Spleen (tissue), 11 donors: Measurements from ENCODE around the gene MYDGF. TPM values are rescaled to one million over a fixed set of nuclear protein-coding genes. Genes with fewer than 3 reads are reported as not detected.

Experiments
- DNase-seq: peaks from one replicate; pipeline ENCODE4 v3.0.0-alpha.2; 2020
- H3K27ac ChIP-seq, 8 donors: fragments of 200-600 bp; sonication (generic) in 7 of 8; 1 replicate in 4 of 8; 2 replicates in 4 of 8; pipeline versions ENCODE4 v1.5.0 to v1.8.0; 2016 to 2021; ENCODE audit warnings: inconsistent platforms in 4 of 8, mild to moderate bottlenecking in 4 of 8, moderate library complexity in 1 of 8
- H3K27me3 ChIP-seq, 7 donors: fragments of 200-600 bp; sonication (generic) in 6 of 7; replicated peaks in 1 of 7; 1 replicate in 4 of 7; 2 replicates in 3 of 7; pipeline versions ENCODE4 v1.5.0 to v1.8.0; 2016 to 2021; ENCODE audit warnings: inconsistent platforms in 3 of 7, mild to moderate bottlenecking in 1 of 7
- H3K36me3 ChIP-seq, 6 donors: fragments of 200-600 bp; sonication (generic) in 5 of 6; 1 replicate in 4 of 6; 2 replicates in 2 of 6; pipeline versions ENCODE4 v1.5.0 to v1.8.0; 2016 to 2021; ENCODE audit warnings: inconsistent platforms in 2 of 6
- H3K4me1 ChIP-seq, 6 donors: fragments of 200-600 bp; sonication (generic) in 5 of 6; 1 replicate in 3 of 6; 2 replicates in 3 of 6; pipeline versions ENCODE4 v1.5.0 to v1.8.0; 2016 to 2021; ENCODE audit warnings: inconsistent platforms in 3 of 6
- H3K4me3 ChIP-seq, 8 donors: fragments of 200-600 bp; sonication (generic) in 7 of 8; 1 replicate in 4 of 8; 2 replicates in 4 of 8; pipeline versions ENCODE4 v1.5.0 to v1.8.0; 2016 to 2021; ENCODE audit warnings: inconsistent platforms in 4 of 8, mild to moderate bottlenecking in 4 of 8, moderate library complexity in 2 of 8
- H3K9me3 ChIP-seq, 8 donors: fragments of 200-600 bp; sonication (generic) in 7 of 8; 1 replicate in 4 of 8; 2 replicates in 4 of 8; pipeline versions ENCODE4 v1.5.0 to v1.8.0; 2016 to 2021; ENCODE audit warnings: inconsistent platforms in 4 of 8
- CTCF ChIP-seq, 11 experiments: fragments of 200-600 bp in 7 of 11; fragments of 450-650 bp in 4 of 11; sonication (generic) in 4 of 11; IDR thresholded peaks in 8 of 11; conservative IDR thresholded peaks in 3 of 11; 1 replicate in 7 of 11; 2 replicates in 4 of 11; pipeline versions ENCODE4 v1.4.0 to v1.8.0; 2016 to 2021; ENCODE audit warnings: antibody characterized with exemption in 11 of 11, inconsistent platforms in 4 of 11, mild to moderate bottlenecking in 1 of 11
- POLR2A ChIP-seq, 3 donors: fragments of 450-650 bp; IDR thresholded peaks; one replicate each; pipeline ENCODE4 v1.5.1; 2017; ENCODE audit warnings: antibody characterized with exemption in 3 of 3, mild to moderate bottlenecking in 1 of 3
- POLR2AphosphoS5 ChIP-seq, 3 donors: sonication (generic); formaldehyde crosslinking; IDR thresholded peaks; one replicate each; pipeline ENCODE4 v1.5.1; 2017; ENCODE audit warnings: antibody characterized with exemption in 3 of 3
- WGBS, 5 donors: extraction: QIAGEN DNeasy Blood & Tissue Kit in 3 of 5; methylation state at CpG; one replicate each; pipeline versions ENCODE4 v1.1.5 to v1.1.7; 2013 to 2018; 5-methylcytosine and 5-hydroxymethylcytosine counted together
- intact Hi-C: fragments of 100-400 bp; cut with DNase I; formaldehyde crosslinking; loops from one replicate; pipeline ENCODE4 v1.15.0; 2023; ENCODE audit warnings: low total_unique reads
- polyA plus RNA-seq, 3 donors: library from polyadenylated mRNA; stranded (reverse); fragments of 200-250 nt; gene quantifications; one replicate each; pipeline ENCODE4 v1.2.1, GENCODE V29; 2013
- total RNA-seq, 7 donors: library from RNA; depleted of rRNA in 3 of 7; stranded (reverse); fragments of >200 nt in 3 of 7; fragmentation: NEBNext Ultra II Directional in 4 of 7; extraction: Animal tissue kit (Norgen Biotek cat#: 25700) in 4 of 7; gene quantifications; one replicate each; pipeline versions ENCODE4 v1.1.0 to v1.2.1, GENCODE V29; 2016 to 2021
- donor health status: healthy with polysubstance abuse.
- donor health status: DM: no; HTN: no; CAD: no; lungs with moderate emphysema.
- donor health status: DM: no; HTN: no; CAD: no.
- donor health status: Bipolar disorder and iron deficiency.
- donor health status: healthy.
- donor health status: DM: no; HTN: no; CAD: no.
- donor health status: DM: yes; HTN: yes; CAD: no.

Gene MYDGF
- total and polyA plus RNA-seq, 10 donors: 39.0 to 100 (median 64.4) TPM

- 88 to 93% (median 91%) methylated on average over 12 to 27 of the region's 27 CpGs for WGBS, 5 donors
- no peak for DNase-seq
- Histone ChIP-seq H3K4me3 (no peak overlapping the region), H3K36me3 (peaks cover 5 to 100% (median 94%) of the 10 kb centered on the region in 6 donors), H3K27me3 (no peaks in the 10 kb centered on the region), H3K27ac (peak overlapping the region in 1 of 8 donors; percentile 57), H3K9me3 (no peaks in the 10 kb centered on the region), H3K4me1 (peaks cover 0 to 11% (median 2%) of the 10 kb centered on the region in 6 donors)
- TF ChIP-seq POLR2AphosphoS5 (IDR thresholded peaks at IDR 0.05): no peak
- TF ChIP-seq POLR2A (IDR thresholded peaks at IDR 0.05): no peak
- no peak for TF ChIP-seq CTCF (IDR thresholded peaks at IDR 0.05 in 8 of 11, conservative IDR thresholded peaks at IDR 0.05 in 3 of 11)
- intact Hi-C loops: no loop called here
Measured at GRCh38 chr19:4692251-4693077, 22.3 kb upstream of the MYDGF start.

GRCh38 chr19:4691373-4691772, 21.2 kb upstream of the MYDGF start:
- WGBS, 5 donors: 76 to 86% (median 77%) methylated on average over 9 of the region's 9 CpGs
- H3K27me3 ChIP-seq: no peaks in the 10 kb centered on the region
- peaks cover 0 to 11% (median 2%) of the 10 kb centered on the region in 6 donors for H3K4me1 ChIP-seq
- no peak for DNase-seq
- H3K9me3 ChIP-seq: no peaks in the 10 kb centered on the region
- H3K27ac ChIP-seq: peak overlapping the region in 2 of 8 donors; percentile 39 to 57
- H3K36me3 ChIP-seq: peaks cover 5 to 100% (median 93%) of the 10 kb centered on the region in 6 donors
- TF ChIP-seq POLR2A (IDR thresholded peaks at IDR 0.05): no peak
- TF ChIP-seq POLR2AphosphoS5 (IDR thresholded peaks at IDR 0.05): no peak
- no peak for TF ChIP-seq CTCF (IDR thresholded peaks at IDR 0.05 in 8 of 11, conservative IDR thresholded peaks at IDR 0.05 in 3 of 11)
- intact Hi-C loops: no loop called here
- H3K4me3 ChIP-seq: no peak overlapping the region

GRCh38 chr19:4690361-4690760, 20.2 kb upstream of the MYDGF start:
- no peak for DNase-seq
- TF ChIP-seq POLR2AphosphoS5 (IDR thresholded peaks at IDR 0.05) (no peak), CTCF (IDR thresholded peaks at IDR 0.05 in 8 of 11, conservative IDR thresholded peaks at IDR 0.05 in 3 of 11) (no peak), POLR2A (IDR thresholded peaks at IDR 0.05) (no peak)
- Histone ChIP-seq H3K27ac (peak overlapping the region in 1 of 8 donors; percentile 33), H3K36me3 (peaks cover 5 to 100% (median 92%) of the 10 kb centered on the region in 6 donors), H3K27me3 (no peaks in the 10 kb centered on the region), H3K4me1 (peaks cover 0 to 11% (median 2%) of the 10 kb centered on the region in 6 donors), H3K4me3 (no peak overlapping the region), H3K9me3 (no peaks in the 10 kb centered on the region)
- WGBS, 5 donors: 84 to 88% (median 86%) methylated on average over 13 of the region's 13 CpGs
- intact Hi-C loops: no loop called here

GRCh38 chr19:4689403-4689802, 19.3 kb upstream of the MYDGF start:
- peaks cover 5 to 100% (median 92%) of the 10 kb centered on the region in 6 donors for H3K36me3 ChIP-seq
- no peak for TF ChIP-seq CTCF (IDR thresholded peaks at IDR 0.05 in 8 of 11, conservative IDR thresholded peaks at IDR 0.05 in 3 of 11)
- peak in 1 of 3 donors; percentile 42 for TF ChIP-seq POLR2AphosphoS5 (IDR thresholded peaks at IDR 0.05)
- no peak for TF ChIP-seq POLR2A (IDR thresholded peaks at IDR 0.05)
- no peaks in the 10 kb centered on the region for H3K27me3 ChIP-seq
- peaks cover 0 to 11% (median 0%) of the 10 kb centered on the region in 6 donors for H3K4me1 ChIP-seq
- H3K4me3 ChIP-seq: no peak overlapping the region
- intact Hi-C loops: no loop called here
- H3K9me3 ChIP-seq: no peaks in the 10 kb centered on the region
- H3K27ac ChIP-seq: no peak overlapping the region
- DNase-seq: no peak
- whole genome bisulfite sequencing, 5 donors: 92 to 97% (median 97%) methylated on average over 13 to 19 of the region's 19 CpGs
